Ishikawa (cell line): ENCODE data around the gene SMIM32.

ENCODE experiments used
- CEBPB ChIP-seq: IDR thresholded peaks from 2 replicates; pipeline ENCODE4 v1.6.1; 2012
- CREB1 ChIP-seq: IDR thresholded peaks from 2 replicates; pipeline ENCODE4 v1.6.1; 2012; ENCODE audit warnings: low read depth
- EGR1 ChIP-seq: IDR thresholded peaks from 2 replicates; pipeline ENCODE4 v1.6.1; 2012
- EP300 ChIP-seq: IDR thresholded peaks from 2 replicates; pipeline ENCODE4 v1.6.1; 2012; ENCODE audit warnings: borderline replicate concordance
- FOXM1 ChIP-seq: IDR thresholded peaks from 2 replicates; pipeline ENCODE4 v1.6.1; 2012; ENCODE audit warnings: low read depth, borderline replicate concordance
- NFIC ChIP-seq: IDR thresholded peaks from 2 replicates; pipeline ENCODE4 v1.6.1; 2012
- RAD21 ChIP-seq: IDR thresholded peaks from 2 replicates; pipeline ENCODE4 v1.6.1; 2012; ENCODE audit warnings: low read depth
- TAF1 ChIP-seq: IDR thresholded peaks from 2 replicates; pipeline ENCODE4 v1.6.1; 2012; ENCODE audit warnings: low read depth, mild to moderate bottlenecking
- TCF12 ChIP-seq: IDR thresholded peaks from 2 replicates; pipeline ENCODE4 v1.6.1; 2012; ENCODE audit warnings: low read depth
- TEAD4 ChIP-seq: IDR thresholded peaks from 2 replicates; pipeline ENCODE4 v1.6.1; 2012
- USF1 ChIP-seq: IDR thresholded peaks from 2 replicates; pipeline ENCODE4 v1.6.1; 2012
- YY1 ChIP-seq: IDR thresholded peaks from 2 replicates; pipeline ENCODE4 v1.6.1; 2012; ENCODE audit warnings: low read depth
- ZBTB7A ChIP-seq: IDR thresholded peaks from 2 replicates; pipeline ENCODE4 v1.6.1; 2012; ENCODE audit warnings: low read depth
- TF ChIP-seq, protein P1 (sequence below): IDR thresholded peaks from 2 replicates; pipeline ENCODE4 v1.6.1; 2012; ENCODE audit warnings: low read depth, mild to moderate bottlenecking
- TF ChIP-seq, protein P2 (sequence below): IDR thresholded peaks from 2 replicates; pipeline ENCODE4 v1.6.1; 2012

SMIM32 gene

DNA sequence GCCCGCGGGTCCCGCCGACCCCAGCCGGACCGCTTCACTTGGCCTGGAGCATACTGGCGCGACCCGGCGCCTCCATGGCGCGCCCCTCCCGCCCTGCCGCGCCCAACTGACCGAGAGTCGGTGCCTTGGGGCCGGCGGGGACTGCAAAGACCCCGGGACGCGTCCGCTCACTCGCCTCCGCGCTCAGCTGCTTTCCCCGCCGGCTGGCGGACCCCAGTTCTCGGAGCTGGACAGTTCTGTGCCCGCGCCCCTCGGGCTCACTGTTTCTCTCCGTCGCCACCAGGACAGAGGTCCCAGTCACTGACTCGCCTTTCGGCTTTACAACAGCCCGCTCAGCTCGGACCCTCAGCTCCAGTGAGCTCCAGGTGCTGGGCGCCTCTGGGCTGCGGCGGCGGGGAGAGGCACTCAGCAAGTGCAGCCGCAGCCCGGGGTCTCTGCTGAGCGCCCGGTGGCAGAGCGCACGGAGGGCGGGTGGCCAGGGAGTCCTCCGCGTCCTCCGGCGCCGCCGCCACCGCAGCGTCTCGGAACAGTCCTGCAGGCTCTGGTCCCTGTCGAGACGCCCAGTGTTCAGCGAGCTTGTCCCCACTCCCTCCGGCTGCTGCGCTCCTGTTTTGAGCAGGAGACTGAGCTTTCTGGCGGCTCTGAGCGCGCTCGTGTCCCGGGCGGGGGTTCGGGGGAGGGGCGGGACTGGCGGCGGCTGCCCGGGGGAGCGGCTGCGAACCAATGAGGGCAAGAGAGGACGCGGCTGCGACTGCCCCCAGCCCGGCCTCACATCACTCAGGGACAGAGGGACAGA is at the start of gene SMIM32:
Gene SMIM32 (minus strand): TSS at position 637 of the 796 bp plus-strand sequence. CDS start 638 bp downstream, outside the sequence.
- TF ChIP-seq TCF12 = no peak
- no peak for TF ChIP-seq EP300

DNA sequence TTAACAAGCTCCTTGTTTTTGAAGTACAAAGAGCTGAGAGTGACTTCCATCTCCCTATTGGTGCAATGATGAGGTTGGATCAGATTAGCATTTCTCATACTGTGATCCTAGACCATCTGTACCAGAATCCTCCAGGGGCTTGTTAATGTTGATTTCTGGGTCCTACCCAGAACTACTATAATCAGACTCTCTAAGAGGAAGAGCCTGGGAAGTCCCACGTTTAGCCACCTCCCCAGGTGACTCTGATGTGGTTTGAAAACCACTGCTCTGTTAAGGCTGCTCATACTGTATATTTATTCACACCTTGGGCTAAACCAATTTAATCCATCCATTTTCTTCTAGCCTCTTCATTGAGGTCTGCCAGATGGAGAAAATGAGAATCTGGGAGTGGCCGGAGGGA is 49.6 kb upstream of the SMIM32 start:
- TF ChIP-seq CREB1 = no peak
- no peak for TF ChIP-seq FOXM1
- TF ChIP-seq CEBPB = no peak
- no peak for TF ChIP-seq RAD21
- TF ChIP-seq ZBTB7A = no peak
- TF ChIP-seq EGR1 = no peak
- no peak for TF ChIP-seq TEAD4
- TF ChIP-seq, protein P1, sequence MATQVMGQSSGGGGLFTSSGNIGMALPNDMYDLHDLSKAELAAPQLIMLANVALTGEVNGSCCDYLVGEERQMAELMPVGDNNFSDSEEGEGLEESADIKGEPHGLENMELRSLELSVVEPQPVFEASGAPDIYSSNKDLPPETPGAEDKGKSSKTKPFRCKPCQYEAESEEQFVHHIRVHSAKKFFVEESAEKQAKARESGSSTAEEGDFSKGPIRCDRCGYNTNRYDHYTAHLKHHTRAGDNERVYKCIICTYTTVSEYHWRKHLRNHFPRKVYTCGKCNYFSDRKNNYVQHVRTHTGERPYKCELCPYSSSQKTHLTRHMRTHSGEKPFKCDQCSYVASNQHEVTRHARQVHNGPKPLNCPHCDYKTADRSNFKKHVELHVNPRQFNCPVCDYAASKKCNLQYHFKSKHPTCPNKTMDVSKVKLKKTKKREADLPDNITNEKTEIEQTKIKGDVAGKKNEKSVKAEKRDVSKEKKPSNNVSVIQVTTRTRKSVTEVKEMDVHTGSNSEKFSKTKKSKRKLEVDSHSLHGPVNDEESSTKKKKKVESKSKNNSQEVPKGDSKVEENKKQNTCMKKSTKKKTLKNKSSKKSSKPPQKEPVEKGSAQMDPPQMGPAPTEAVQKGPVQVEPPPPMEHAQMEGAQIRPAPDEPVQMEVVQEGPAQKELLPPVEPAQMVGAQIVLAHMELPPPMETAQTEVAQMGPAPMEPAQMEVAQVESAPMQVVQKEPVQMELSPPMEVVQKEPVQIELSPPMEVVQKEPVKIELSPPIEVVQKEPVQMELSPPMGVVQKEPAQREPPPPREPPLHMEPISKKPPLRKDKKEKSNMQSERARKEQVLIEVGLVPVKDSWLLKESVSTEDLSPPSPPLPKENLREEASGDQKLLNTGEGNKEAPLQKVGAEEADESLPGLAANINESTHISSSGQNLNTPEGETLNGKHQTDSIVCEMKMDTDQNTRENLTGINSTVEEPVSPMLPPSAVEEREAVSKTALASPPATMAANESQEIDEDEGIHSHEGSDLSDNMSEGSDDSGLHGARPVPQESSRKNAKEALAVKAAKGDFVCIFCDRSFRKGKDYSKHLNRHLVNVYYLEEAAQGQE = no peak
- no peak for TF ChIP-seq TAF1
- no peak for TF ChIP-seq USF1
- TF ChIP-seq YY1 = no peak
- no peak for TF ChIP-seq NFIC
- TF ChIP-seq EP300 = no peak
- TF ChIP-seq, protein P2, sequence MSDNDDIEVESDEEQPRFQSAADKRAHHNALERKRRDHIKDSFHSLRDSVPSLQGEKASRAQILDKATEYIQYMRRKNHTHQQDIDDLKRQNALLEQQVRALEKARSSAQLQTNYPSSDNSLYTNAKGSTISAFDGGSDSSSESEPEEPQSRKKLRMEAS = no peak
- TF ChIP-seq TCF12 = no peak

DNA sequence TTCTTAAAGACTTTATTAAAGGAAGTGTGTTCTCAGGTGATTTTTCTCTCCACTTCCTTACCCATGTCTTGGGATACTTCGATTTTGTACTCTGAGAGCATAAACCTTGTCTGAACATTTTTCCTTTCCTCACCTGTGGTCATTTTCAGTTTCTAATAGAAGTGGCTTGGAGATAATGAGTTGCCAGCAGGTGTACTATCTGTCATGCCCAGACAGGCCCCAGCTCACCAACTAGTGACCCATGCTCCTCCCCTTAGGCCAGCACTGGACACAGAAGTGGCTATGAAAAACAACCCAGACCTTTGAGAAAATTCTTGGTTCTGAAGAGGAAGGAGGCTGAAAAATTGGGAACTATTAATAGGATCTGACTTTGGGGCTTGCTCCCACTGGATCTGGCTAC is 49.2 kb upstream of the SMIM32 start:
- TF ChIP-seq, protein P2 = no peak
- no peak for TF ChIP-seq EGR1
- TF ChIP-seq USF1 = no peak
- TF ChIP-seq CREB1 = no peak
- TF ChIP-seq EP300 = no peak
- TF ChIP-seq TCF12 = no peak
- no peak for TF ChIP-seq YY1
- TF ChIP-seq, protein P1 = no peak
- no peak for TF ChIP-seq TAF1
- TF ChIP-seq CEBPB = no peak
- no peak for TF ChIP-seq NFIC
- TF ChIP-seq FOXM1 = no peak
- TF ChIP-seq ZBTB7A = no peak
- TF ChIP-seq RAD21 = no peak
- no peak for TF ChIP-seq TEAD4

DNA sequence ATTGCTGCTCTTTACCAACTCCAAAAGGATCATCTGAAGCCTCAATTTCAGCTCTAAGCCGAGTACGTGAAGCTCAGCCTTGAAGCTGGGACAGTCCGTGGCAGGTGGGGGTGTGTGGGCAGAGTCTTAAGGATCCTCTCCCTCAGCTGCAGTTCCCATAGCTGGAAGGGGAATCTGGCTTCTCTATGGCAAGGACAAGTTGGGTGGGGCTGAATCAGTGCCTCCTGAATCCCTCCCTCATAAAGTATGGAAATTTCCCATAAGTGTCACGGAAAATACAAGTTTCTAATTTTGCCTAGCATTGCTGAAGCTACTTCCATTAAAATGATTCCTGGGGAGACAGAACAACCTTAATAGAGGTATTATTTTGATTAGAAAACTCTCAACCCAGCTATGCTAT is 47.9 kb upstream of the SMIM32 start:
- no peak for TF ChIP-seq TEAD4
- no peak for TF ChIP-seq TCF12
- TF ChIP-seq, protein P1 = no peak
- no peak for TF ChIP-seq TAF1
- TF ChIP-seq FOXM1 = no peak
- no peak for TF ChIP-seq ZBTB7A
- TF ChIP-seq NFIC = no peak
- TF ChIP-seq, protein P2 = no peak
- TF ChIP-seq USF1 = no peak
- no peak for TF ChIP-seq YY1
- TF ChIP-seq RAD21 = no peak
- TF ChIP-seq CREB1 = no peak
- TF ChIP-seq EGR1 = no peak
- no peak for TF ChIP-seq EP300
- TF ChIP-seq CEBPB = no peak
